GM12892 (cell line): ENCODE results near the gene CRIM1.

Experiments used
- DNase-seq: peaks from one replicate; pipeline ENCODE4 v3.0.0; 2011; ENCODE audit not compliant: insufficient read length
- FAIRE-seq: peaks from 2 replicates; lab custom pipeline; 2011; peaks lifted over from hg19 to GRCh38; lab: Jason Lieb, UNC
- POLR2A ChIP-seq: IDR thresholded peaks from 2 replicates; pipeline ENCODE4 v1.6.1; 2011; ENCODE audit warnings: low read depth, low read length, control low read depth
- POLR2AphosphoS5 ChIP-seq: IDR thresholded peaks from 2 replicates; pipeline ENCODE4 v1.6.1; 2011; ENCODE audit warnings: low read depth, low read length, control low read depth
- TAF1 ChIP-seq: IDR thresholded peaks from 2 replicates; pipeline ENCODE4 v1.6.1; 2011; ENCODE audit warnings: low read depth, mild to moderate bottlenecking, control low read depth, low read length, borderline replicate concordance

CRIM1 gene

GRCh38 chr2:36367895-36368353 lies 12.3 kb downstream of the CRIM1 start:
- no peak for TF ChIP-seq POLR2AphosphoS5
- no peak for TF ChIP-seq POLR2A
- no peak for TF ChIP-seq TAF1
- DNase-seq (no peak), FAIRE-seq (no peak)

DNA sequence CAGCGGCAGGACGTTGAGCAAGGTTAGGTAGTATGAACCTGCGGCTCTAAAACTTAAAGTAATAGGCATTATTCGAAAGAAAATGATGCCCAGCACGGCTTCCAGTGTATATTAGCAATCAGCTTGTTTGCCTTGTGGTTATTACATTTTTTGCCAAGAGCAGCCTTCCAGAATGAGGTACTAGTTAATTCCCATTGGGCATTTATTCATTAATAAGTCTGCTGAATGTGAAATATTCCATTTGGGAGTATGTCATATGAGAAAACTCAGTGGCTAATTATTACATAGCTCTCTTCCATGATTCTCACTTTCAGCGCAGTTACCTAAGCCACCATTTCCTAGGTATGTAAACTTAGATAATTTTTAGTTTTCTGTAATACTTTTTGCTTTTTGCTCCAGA lies 12.9 kb downstream of the CRIM1 start:
- no peak for TF ChIP-seq POLR2AphosphoS5
- DNase-seq (no peak), FAIRE-seq (no peak)

DNA sequence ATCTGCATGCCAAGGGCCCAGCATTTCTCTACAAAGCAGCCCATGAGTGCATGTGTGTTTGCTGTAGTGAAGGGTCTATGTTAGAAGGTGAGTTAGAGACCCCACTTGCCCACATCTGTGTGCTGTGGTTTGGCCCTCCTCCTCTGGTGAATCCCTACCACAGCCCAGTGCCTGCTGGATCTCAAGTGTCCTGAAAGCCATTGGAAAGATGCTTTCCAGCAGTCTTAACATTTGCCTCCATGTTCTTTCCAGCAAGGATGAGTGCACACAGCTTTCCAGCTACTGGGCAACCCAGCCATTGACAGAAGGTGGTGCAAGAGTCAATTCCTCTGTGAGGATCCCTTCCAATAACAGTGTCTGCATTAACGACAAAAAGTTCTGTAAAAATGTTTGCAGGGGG lies 13.6 kb downstream of the CRIM1 start:
- TF ChIP-seq POLR2A (no peak), TAF1 (no peak), POLR2AphosphoS5 (no peak)
- FAIRE-seq: no peak
- DNase-seq: no peak

DNA sequence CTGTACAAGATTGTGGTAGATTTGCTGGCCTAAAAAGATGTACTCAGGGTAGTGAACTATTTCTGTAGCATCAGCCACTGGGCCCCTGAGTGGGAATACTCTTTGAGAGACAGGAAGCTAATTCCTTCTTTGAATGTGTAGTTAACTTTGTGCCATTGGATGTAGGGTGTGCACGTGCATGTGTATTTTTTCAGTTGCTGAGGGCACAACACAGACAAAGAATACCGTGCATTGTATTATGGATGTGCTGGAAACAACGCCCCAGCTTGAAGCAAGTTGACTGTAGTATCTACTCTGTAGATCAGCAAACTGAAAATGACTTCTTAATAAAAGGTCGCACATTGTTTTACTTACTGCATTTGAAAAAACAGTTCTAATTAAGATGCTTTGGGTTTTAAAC lies 14.1 kb downstream of the CRIM1 start:
- FAIRE-seq (no peak), DNase-seq (no peak)
- no peak for TF ChIP-seq POLR2A
- TF ChIP-seq POLR2AphosphoS5: no peak
- no peak for TF ChIP-seq TAF1

DNA sequence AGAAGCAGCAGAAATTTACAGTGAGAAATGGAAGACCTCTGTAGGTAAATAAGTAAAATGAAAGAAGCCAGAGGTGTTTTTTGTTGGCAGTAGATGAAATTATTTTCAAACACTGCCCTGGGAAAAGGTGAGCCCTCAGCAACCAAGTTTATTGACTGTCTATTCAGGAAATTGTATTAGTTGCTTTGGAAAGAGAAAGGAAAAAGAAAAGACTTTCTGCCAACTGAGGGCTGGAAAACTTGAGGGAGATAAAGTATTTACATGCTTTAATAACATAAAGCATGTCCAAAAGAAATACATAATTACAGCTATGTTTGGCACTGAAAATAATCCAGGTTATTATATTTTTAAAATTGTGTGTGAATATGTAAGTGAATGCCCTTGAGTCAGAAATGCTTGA lies 14.7 kb downstream of the CRIM1 start:
- FAIRE-seq: no peak
- TF ChIP-seq POLR2A (no peak), POLR2AphosphoS5 (no peak), TAF1 (no peak)
- DNase-seq: no peak

- FAIRE-seq (no peak), DNase-seq (no peak)
- no peak for TF ChIP-seq POLR2A
- no peak for TF ChIP-seq TAF1
- TF ChIP-seq POLR2AphosphoS5: no peak
Observed at GRCh38 chr2:36371070-36371874, 15.7 kb downstream of the CRIM1 start.

- DNase-seq: no peak
- TF ChIP-seq POLR2A (no peak), POLR2AphosphoS5 (no peak), TAF1 (no peak)
- FAIRE-seq: no peak
Observed at GRCh38 chr2:36371928-36372391, 16.4 kb downstream of the CRIM1 start.

- TF ChIP-seq POLR2AphosphoS5 (no peak), POLR2A (no peak)
- FAIRE-seq: no peak
- DNase-seq: no peak
Observed at GRCh38 chr2:36373149-36373926, 17.8 kb downstream of the CRIM1 start.

DNA sequence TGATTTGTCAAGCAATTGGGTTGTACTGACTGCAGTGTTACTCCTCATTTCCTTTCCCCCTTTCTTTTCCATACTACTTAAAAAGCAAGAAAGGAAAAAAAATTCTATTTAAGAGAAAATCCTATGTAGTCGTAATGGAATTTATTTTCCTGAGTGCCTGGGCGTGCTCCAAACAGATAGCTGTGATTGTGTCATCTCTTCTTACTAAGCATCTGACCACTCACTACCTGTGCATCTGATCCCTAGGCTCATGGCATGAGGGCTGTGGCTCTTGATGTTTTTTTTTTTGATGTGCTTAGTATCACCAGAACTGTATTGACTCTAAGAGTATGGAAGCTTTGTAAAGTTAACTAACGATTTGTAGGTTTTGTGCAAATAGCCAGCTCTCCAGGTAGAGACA lies 19.0 kb downstream of the CRIM1 start:
- FAIRE-seq: no peak
- TF ChIP-seq POLR2AphosphoS5: no peak
- no peak for TF ChIP-seq TAF1
- no peak for TF ChIP-seq POLR2A
- DNase-seq: no peak

GRCh38 chr2:36376319-36376765 lies 20.8 kb downstream of the CRIM1 start:
- no peak for DNase-seq
- TF ChIP-seq TAF1: no peak
- no peak for TF ChIP-seq POLR2AphosphoS5
- TF ChIP-seq POLR2A: no peak
- FAIRE-seq: no peak

DNA sequence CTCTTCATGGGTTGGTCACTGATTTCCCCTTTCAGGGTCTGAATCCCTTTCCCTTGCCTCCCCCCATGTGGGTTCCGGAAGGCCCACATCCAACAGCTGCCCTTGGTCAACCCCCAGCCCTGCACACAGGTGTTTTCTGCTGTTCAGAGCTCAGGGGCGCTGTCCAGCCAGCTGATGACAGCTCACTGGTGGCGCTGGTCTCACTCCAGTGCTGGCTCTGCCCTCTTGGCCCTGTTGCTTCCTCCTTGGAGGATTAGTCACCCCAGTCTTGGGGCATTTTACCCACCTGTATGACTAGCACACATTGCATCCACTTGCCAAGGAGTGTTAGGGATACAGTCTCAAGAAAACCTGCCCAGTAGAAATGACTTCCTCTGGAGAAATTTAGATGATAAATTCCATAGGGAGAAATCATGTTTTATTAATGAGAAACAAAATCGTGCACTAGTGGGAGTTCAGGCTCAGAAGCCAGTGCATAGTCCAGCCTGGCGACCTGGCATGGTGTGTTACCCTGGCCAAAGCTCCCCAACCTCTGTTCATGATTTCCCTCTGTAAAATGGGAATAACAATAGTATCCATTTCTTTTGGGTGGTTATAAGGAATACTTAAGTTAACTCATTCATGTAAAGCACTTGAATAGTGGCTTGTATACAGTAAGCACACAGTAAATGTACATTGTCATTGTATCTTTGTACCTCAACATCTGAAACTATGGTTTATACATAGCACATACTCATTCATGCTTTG lies 21.6 kb downstream of the CRIM1 start:
- no peak for FAIRE-seq
- no peak for DNase-seq
- no peak for TF ChIP-seq TAF1
- no peak for TF ChIP-seq POLR2A
- TF ChIP-seq POLR2AphosphoS5: no peak
